ENCODE results near the gene POLDIP2. TPM values are rescaled to one million over a fixed set of nuclear protein-coding genes. Genes with fewer than 3 reads are reported as not detected.
A peak's percentile ranks its signal among the peaks of the same experiment; 100 is the strongest.

The POLDIP2 gene
- total RNA-seq, 4 donors from 2014 or later = 217 to 281 (median 237) TPM

- TF ChIP-seq CTCF (IDR thresholded peaks at IDR 0.05 in 4 of 5, conservative IDR thresholded peaks at IDR 0.05 in 1 of 5) (no peak), POLR2A (IDR thresholded peaks at IDR 0.05) (no peak)
- ATAC-seq (no peak), DNase-seq (no peak)
- peaks cover 10 to 11% of the 10 kb centered on the region in 2 donors for H3K4me1 ChIP-seq
- H3K9me3 ChIP-seq = no peaks in the 10 kb centered on the region
- no peaks in the 10 kb centered on the region for H3K27me3 ChIP-seq
- no peaks in the 10 kb centered on the region for H3K36me3 ChIP-seq
- intact Hi-C loops (cut with DNase I; ENCODE audit: low total_unique reads) = no loop called here
- peak overlapping the region in 2 of 4 donors; percentile 63 to 64 for H3K4me3 ChIP-seq
- no peak overlapping the region for H3K27ac ChIP-seq
- in situ Hi-C loops (cut with MboI; ENCODE audit: low sequenced_read_pairs in 4 of 4) = loop anchor here in 1 of 4 donors (25.0 kb wide), 1 partner anchor 589 kb away; the partner anchor contains the start of gene PHF12
These were observed 15.6 kb upstream of the POLDIP2 start for GRCh38 chr17:28372945-28373274.

GRCh38 chr17:28372203-28372944, 15.0 kb upstream of the POLDIP2 start:
- Histone ChIP-seq H3K4me3 (peak overlapping the region; percentile 58 to 77 (median 64)), H3K27me3 (no peaks in the 10 kb centered on the region), H3K36me3 (no peaks in the 10 kb centered on the region), H3K27ac (peak overlapping the region in 1 of 4 donors; percentile 28), H3K9me3 (no peaks in the 10 kb centered on the region), H3K4me1 (peaks cover 10 to 11% of the 10 kb centered on the region in 2 donors)
- in situ Hi-C loops (cut with MboI; ENCODE audit: low sequenced_read_pairs in 4 of 4) (loop anchor here in 1 of 4 donors (25.0 kb wide), 1 partner anchor 590 kb away; the partner anchor contains the start of gene PHF12), intact Hi-C loops (cut with DNase I; ENCODE audit: low total_unique reads) (no loop called here)
- ATAC-seq (no peak), DNase-seq (no peak)
- TF ChIP-seq POLR2A (IDR thresholded peaks at IDR 0.05) (no peak), CTCF (IDR thresholded peaks at IDR 0.05 in 4 of 5, conservative IDR thresholded peaks at IDR 0.05 in 1 of 5) (no peak)

- Histone ChIP-seq H3K27ac (peak within 1 kb of the TSS; percentile 32 to 50 (median 37)), H3K9me3 (no peaks in the 10 kb centered on the region), H3K36me3 (no peaks in the 10 kb centered on the region), H3K4me3 (peak within 1 kb of the TSS; percentile 58 to 77 (median 64)), H3K4me1 (peaks cover 10 to 11% of the 10 kb centered on the region in 2 donors), H3K27me3 (no peaks in the 10 kb centered on the region)
- TF ChIP-seq CTCF (IDR thresholded peaks at IDR 0.05 in 4 of 5, conservative IDR thresholded peaks at IDR 0.05 in 1 of 5) (no peak), POLR2A (IDR thresholded peaks at IDR 0.05) (no peak)
- ATAC-seq = peak; percentile 64 to 67
- in situ Hi-C loops (cut with MboI; ENCODE audit: low sequenced_read_pairs in 4 of 4) (loop anchor here in 1 of 4 donors (25.0 kb wide), 1 partner anchor 591 kb away; the partner anchor contains the start of gene PHF12), intact Hi-C loops (cut with DNase I; ENCODE audit: low total_unique reads) (loop anchor here (2.0 kb wide), 1 partner anchor 15 kb away; the partner anchor contains the start of gene POLDIP2)
- DNase-seq = peak; percentile 46 to 54
These were observed 14.2 kb upstream of the POLDIP2 start, which contains the start of gene SARM1 for GRCh38 chr17:28371245-28372202. SARM1 (plus strand) TSS chr17:28371694; CDS start chr17:28372033, 339 bp downstream.

- Histone ChIP-seq H3K27me3 (no peaks in the 10 kb centered on the region), H3K4me3 (peak overlapping the region in 1 of 4 donors; percentile 63), H3K36me3 (no peaks in the 10 kb centered on the region), H3K9me3 (no peaks in the 10 kb centered on the region), H3K27ac (peak overlapping the region; percentile 32 to 44 (median 37)), H3K4me1 (peaks cover 10 to 11% of the 10 kb centered on the region in 2 donors)
- in situ Hi-C loops (cut with MboI; ENCODE audit: low sequenced_read_pairs in 4 of 4) = loop anchor here in 1 of 4 donors (25.0 kb wide), 1 partner anchor 592 kb away; the partner anchor contains the start of gene PHF12
- intact Hi-C loops (cut with DNase I; ENCODE audit: low total_unique reads) = loop anchor here (2.0 kb wide), 1 partner anchor 14 kb away; the partner anchor contains the start of gene POLDIP2
- DNase-seq (no peak), ATAC-seq (no peak)
- no peak for TF ChIP-seq POLR2A (IDR thresholded peaks at IDR 0.05)
- no peak for TF ChIP-seq CTCF (IDR thresholded peaks at IDR 0.05 in 4 of 5, conservative IDR thresholded peaks at IDR 0.05 in 1 of 5)
These were observed 13.4 kb upstream of the POLDIP2 start for GRCh38 chr17:28370744-28371103.
